DND-41 (cell line): Measurements from ENCODE around the gene JAZF1.

Experiments
- CTCF ChIP-seq: IDR thresholded peaks from 2 replicates; pipeline ENCODE4 v1.5.1; 2012; ENCODE audit warnings: borderline replicate concordance, low read length, moderate library complexity, mild to moderate bottlenecking; ENCODE audit not compliant: poor library complexity, severe bottlenecking; ENCODE audit errors: extremely low read depth
- EZH2 ChIP-seq: IDR thresholded peaks from 3 replicates; pipeline ENCODE4 v1.6.1; 2012; ENCODE audit warnings: borderline replicate concordance, low read depth, mild to moderate bottlenecking, moderate library complexity, low read length, inconsistent platforms; ENCODE audit not compliant: severe bottlenecking

GRCh38 chr7:27971171-27971812, 209.3 kb downstream of the JAZF1 start:
- TF ChIP-seq CTCF: no peak
- TF ChIP-seq EZH2: no peak
